ENCODE measurements around the gene MALRD1. TPM values are rescaled to one million over a fixed set of nuclear protein-coding genes. Genes with fewer than 3 reads are reported as not detected.

MALRD1 gene
- total RNA-seq, 1 experiment from 2014 or later, result not detected

DNA sequence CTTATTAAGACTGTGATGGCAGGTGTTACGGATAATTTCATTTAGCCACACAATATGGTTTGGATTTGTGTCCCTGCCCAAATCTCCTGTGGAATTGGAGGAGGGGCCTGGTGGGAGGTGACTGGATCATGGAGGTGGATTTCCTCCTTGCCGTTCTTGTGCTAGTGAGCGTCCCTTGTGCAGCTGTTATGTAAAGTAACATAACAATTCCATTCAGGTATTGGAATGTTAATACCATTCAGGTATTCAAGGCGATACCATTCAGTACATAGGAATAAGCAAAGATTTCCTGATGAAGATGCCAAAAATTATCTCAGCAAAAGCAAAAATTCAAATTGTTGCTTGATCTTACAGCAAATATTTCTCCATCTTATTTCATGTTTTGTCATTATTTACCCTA, 735.1 kb downstream of the MALRD1 start:
- Histone ChIP-seq H3K9me3 (replicated peaks) (no peaks in the 10 kb centered on the region), H3K27ac (no peak overlapping the region), H3K4me3 (no peak overlapping the region), H3K36me3 (no peaks in the 10 kb centered on the region), H3K27me3 (no peaks in the 10 kb centered on the region), H3K4me1 (no peaks in the 10 kb centered on the region)
- DNase-seq, result no peak
